Measurements from ENCODE around the gene PSMD2. TPM values are rescaled to one million over a fixed set of nuclear protein-coding genes. Genes with fewer than 3 reads are reported as not detected.

Gene PSMD2
- total RNA-seq, 4 donors from 2014 or later, result 63.6 to 234 (median 195) TPM

DNA sequence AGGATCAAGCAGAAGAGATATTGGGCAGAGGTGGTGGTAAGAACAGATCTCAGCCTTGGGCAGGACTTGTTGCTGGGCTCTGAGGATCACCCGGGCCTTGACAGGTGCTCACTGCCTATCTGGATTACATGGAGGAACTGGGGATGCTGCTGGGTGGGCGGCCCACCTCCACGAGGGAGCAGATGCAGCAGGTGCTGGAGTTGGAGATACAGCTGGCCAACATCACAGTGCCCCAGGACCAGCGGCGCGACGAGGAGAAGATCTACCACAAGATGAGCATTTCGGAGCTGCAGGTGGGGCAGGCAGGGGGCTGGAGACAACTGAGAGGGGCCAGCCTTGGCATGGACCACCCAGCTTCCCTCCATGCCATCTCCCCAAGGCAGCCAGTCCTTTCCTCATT, 15.4 kb upstream of the PSMD2 start:
- 86 to 93% methylated on average over 5 to 8 of the region's 8 CpGs for WGBS, 2 donors (ENCODE audit: low coverage in 1 of 2)
- intact Hi-C loops (cut with DNase I; ENCODE audit: low total_unique reads), result no loop called here
- no peak for TF ChIP-seq EP300 (IDR thresholded peaks at IDR 0.05; ENCODE audit: low read depth)
- TF ChIP-seq CTCF (IDR thresholded peaks at IDR 0.05), result no peak
- DNase-seq, result no peak
- no peak overlapping the region for H3K27ac ChIP-seq
- H3K9me3 ChIP-seq, result no peaks in the 10 kb centered on the region
- H3K36me3 ChIP-seq, result no peaks in the 10 kb centered on the region
- no peaks in the 10 kb centered on the region for H3K4me1 ChIP-seq
- peaks cover 5% of the 10 kb centered on the region for H3K27me3 ChIP-seq
- in situ Hi-C loops (cut with MboI; ENCODE audit: low pct_ligation_motif_present in 1 of 4, low pct_unique_long_range_greater_than_20kb in 1 of 4, low sequenced_read_pairs in 3 of 4), result no loop called here
- no peak overlapping the region for H3K4me3 ChIP-seq

DNA sequence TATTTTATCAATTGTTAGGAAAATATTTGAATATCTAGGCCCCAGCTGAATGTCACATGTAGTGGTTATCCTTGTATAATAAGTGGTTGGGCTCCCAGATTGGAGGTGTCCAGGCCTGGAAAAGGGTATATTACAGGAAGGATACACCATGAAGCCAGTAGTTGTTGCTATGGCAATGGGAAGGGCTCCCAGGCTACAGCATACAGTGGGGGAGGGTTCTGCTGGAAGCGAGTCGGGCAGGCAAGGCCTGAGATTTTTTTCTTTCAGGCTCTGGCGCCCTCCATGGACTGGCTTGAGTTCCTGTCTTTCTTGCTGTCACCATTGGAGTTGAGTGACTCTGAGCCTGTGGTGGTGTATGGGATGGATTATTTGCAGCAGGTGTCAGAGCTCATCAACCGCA, 14.3 kb upstream of the PSMD2 start:
- Histone ChIP-seq H3K27ac (no peak overlapping the region), H3K4me3 (no peak overlapping the region), H3K27me3 (peaks cover 11% of the 10 kb centered on the region), H3K9me3 (no peaks in the 10 kb centered on the region), H3K4me1 (no peaks in the 10 kb centered on the region), H3K36me3 (no peaks in the 10 kb centered on the region)
- in situ Hi-C loops (cut with MboI; ENCODE audit: low pct_ligation_motif_present in 1 of 4, low pct_unique_long_range_greater_than_20kb in 1 of 4, low sequenced_read_pairs in 3 of 4) (no loop called here), intact Hi-C loops (cut with DNase I; ENCODE audit: low total_unique reads) (no loop called here)
- WGBS, 2 donors (ENCODE audit: low coverage in 1 of 2), result 13% methylated on average over 4 of the region's 4 CpGs; no CpG with 5 or more reads in 1 of the 2 donors
- DNase-seq, result no peak
- no peak for TF ChIP-seq POLR2A (IDR thresholded peaks at IDR 0.05)
- TF ChIP-seq CTCF (IDR thresholded peaks at IDR 0.05), result peak in 3 of 5 experiments; percentile 6 to 14 (median 11)

- Histone ChIP-seq H3K4me1 (no peaks in the 10 kb centered on the region), H3K9me3 (no peaks in the 10 kb centered on the region), H3K27me3 (peaks cover 11% of the 10 kb centered on the region), H3K4me3 (no peak overlapping the region), H3K27ac (no peak overlapping the region), H3K36me3 (no peaks in the 10 kb centered on the region)
- peak; percentile 57 for DNase-seq
- TF ChIP-seq POLR2AphosphoS5 (IDR thresholded peaks at IDR 0.05) (no peak), CTCF (IDR thresholded peaks at IDR 0.05) (peak; percentile 42 to 59 (median 46))
- intact Hi-C loops (cut with DNase I; ENCODE audit: low total_unique reads) (no loop called here), in situ Hi-C loops (cut with MboI; ENCODE audit: low pct_ligation_motif_present in 1 of 4, low pct_unique_long_range_greater_than_20kb in 1 of 4, low sequenced_read_pairs in 3 of 4) (no loop called here)
- WGBS, 2 donors (ENCODE audit: low coverage in 1 of 2), result 5% methylated on average over 10 of the region's 10 CpGs; no CpG with 5 or more reads in 1 of the 2 donors
Measured at GRCh38 chr3:184289426-184289938, 9.6 kb upstream of the PSMD2 start.

GRCh38 chr3:184290331-184290730, 8.7 kb upstream of the PSMD2 start:
- intact Hi-C loops (cut with DNase I; ENCODE audit: low total_unique reads) (no loop called here), in situ Hi-C loops (cut with MboI; ENCODE audit: low pct_ligation_motif_present in 1 of 4, low pct_unique_long_range_greater_than_20kb in 1 of 4, low sequenced_read_pairs in 3 of 4) (no loop called here)
- no peak for DNase-seq
- TF ChIP-seq CTCF (IDR thresholded peaks at IDR 0.05) (no peak), POLR2AphosphoS5 (IDR thresholded peaks at IDR 0.05) (no peak), POLR2A (IDR thresholded peaks at IDR 0.05) (no peak), EP300 (IDR thresholded peaks at IDR 0.05; ENCODE audit: low read depth) (no peak)
- no peaks in the 10 kb centered on the region for H3K4me1 ChIP-seq
- H3K9me3 ChIP-seq, result no peaks in the 10 kb centered on the region
- no peak overlapping the region for H3K4me3 ChIP-seq
- H3K27ac ChIP-seq, result no peak overlapping the region
- WGBS, 2 donors (ENCODE audit: low coverage in 1 of 2), result 96% methylated on average over 10 of the region's 10 CpGs; no CpG with 5 or more reads in 1 of the 2 donors
- no peaks in the 10 kb centered on the region for H3K36me3 ChIP-seq
- H3K27me3 ChIP-seq, result peaks cover 11% of the 10 kb centered on the region

Measured in transverse colon (tissue), 4 donors.